GM12878 (cell line): ENCODE results near the gene AKT1. TPM values are rescaled to one million over a fixed set of nuclear protein-coding genes. Genes with fewer than 3 reads are reported as not detected.

Experiments used
- ATAC-seq: fragments of 200-7000 bp; cut with Tn5 transposase; 3 replicates; pipeline ENCODE4 v1.9.1; 2020; ENCODE audit warnings: mild to moderate bottlenecking, moderate library complexity
- BruUV-seq: library from RNA; stranded (reverse); fragments of 400-500 nt; replicated peaks from 2 replicates; lab custom pipeline; 2021; lab: Mats Ljungman, UMichigan
- CTCF ChIA-PET: fragments of 300-600 bp; sonication (Branson Sonifier 250); formaldehyde crosslinking; extraction: SDS; loops from one replicate; lab custom pipeline; 2021; ENCODE audit warnings: inconsistent platforms; lab: Yijun Ruan, JAX
- POLR2A ChIA-PET: fragments of 350-600 bp; formaldehyde crosslinking; extraction: SDS; loops from one replicate; lab custom pipeline; 2021; ENCODE audit warnings: inconsistent platforms; lab: Charles Lee
- RAD21 ChIA-PET: fragments of 300-600 bp; sonication (Branson Sonifier 250); formaldehyde crosslinking; loops from one replicate; lab custom pipeline; 2023; ENCODE audit warnings: antibody characterized with exemption; ENCODE audit not compliant: unreplicated experiment; lab: Charles Lee
- SMC1A ChIA-PET: fragments of 300-600 bp; sonication (Branson Sonifier 250); formaldehyde crosslinking; loops from one replicate; lab custom pipeline; 2023; ENCODE audit not compliant: unreplicated experiment, uncharacterized antibody; lab: Charles Lee
- DNase-seq: peaks from one replicate; pipeline ENCODE4 v3.0.0-alpha.2; 2011; ENCODE audit warnings: low read depth, low spot score
- FAIRE-seq: peaks from 3 replicates; lab custom pipeline; 2011; peaks lifted over from hg19 to GRCh38; lab: Jason Lieb, UNC
- H2AFZ ChIP-seq: 2 replicates; pipeline ENCODE4 v1.6.0; 2011; ENCODE audit warnings: low read depth, low read length, control low read depth; ENCODE audit not compliant: control insufficient read depth
- H3K27ac ChIP-seq: 2 replicates; pipeline ENCODE4 v1.5.1; 2011; ENCODE audit warnings: control low read depth; ENCODE audit not compliant: control insufficient read depth, insufficient read depth
- H3K27me3 ChIP-seq, 2 experiments: replicated peaks in 1 of 2; 2 replicates each; pipeline versions ENCODE4 v1.6.0 to v1.6.1; 2011; ENCODE audit warnings: low read length in 1 of 2; ENCODE audit not compliant: control insufficient read depth in 2 of 2, insufficient read depth in 2 of 2
- H3K36me3 ChIP-seq, 2 experiments: 2 replicates each; pipeline ENCODE4 v1.5.1; 2011; ENCODE audit warnings: low read length in 1 of 2; ENCODE audit not compliant: control insufficient read depth in 2 of 2, insufficient read depth in 2 of 2
- H3K4me1 ChIP-seq: 2 replicates; pipeline ENCODE4 v1.6.1; 2011; ENCODE audit warnings: mild to moderate bottlenecking, low read length, moderate library complexity, mixed read lengths; ENCODE audit not compliant: control insufficient read depth, insufficient read depth
- H3K4me2 ChIP-seq: 2 replicates; pipeline ENCODE4 v1.6.0; 2011; ENCODE audit warnings: control low read depth; ENCODE audit not compliant: control insufficient read depth, insufficient read depth
- H3K4me3 ChIP-seq: fragments of 200-600 bp; sonication (generic); 2 replicates; pipeline ENCODE4 v1.5.1; 2016
- H3K79me2 ChIP-seq: 2 replicates; pipeline ENCODE4 v1.6.0; 2011; ENCODE audit warnings: low read length; ENCODE audit not compliant: control insufficient read depth, insufficient read depth
- H3K9ac ChIP-seq: 2 replicates; pipeline ENCODE4 v1.8.0; 2011; ENCODE audit warnings: low read length, control low read depth, mixed read lengths; ENCODE audit not compliant: control insufficient read depth, insufficient read depth
- H3K9me3 ChIP-seq: replicated peaks from 3 replicates; pipeline ENCODE4 v1.5.1; 2011; ENCODE audit warnings: mild to moderate bottlenecking, low read length; ENCODE audit not compliant: control insufficient read depth, insufficient read depth
- H4K20me1 ChIP-seq: 2 replicates; pipeline ENCODE4 v1.6.0; 2011; ENCODE audit not compliant: control insufficient read depth, insufficient read depth
- BCL11A ChIP-seq: IDR thresholded peaks from 2 replicates; pipeline ENCODE4 v1.6.1; 2011; ENCODE audit warnings: low read depth, low read length
- ETV6 ChIP-seq, 2 experiments: fragments of 450-650 bp in 1 of 2; IDR thresholded peaks in 1 of 2; conservative IDR thresholded peaks in 1 of 2; 2 replicates each; pipeline ENCODE4 v1.6.1; 2014; ENCODE audit warnings: antibody characterized with exemption in 1 of 2, borderline replicate concordance in 1 of 2, low read depth in 1 of 2, mild to moderate bottlenecking in 1 of 2, moderate library complexity in 1 of 2
- HCFC1 ChIP-seq: fragments of 150-350 bp; IDR thresholded peaks from 2 replicates; pipeline ENCODE4 v1.6.1; 2014; ENCODE audit warnings: low read length
- NFYA ChIP-seq: IDR thresholded peaks from 2 replicates; pipeline ENCODE4 v1.6.1; 2011; ENCODE audit warnings: low read depth, mild to moderate bottlenecking, low read length, improper control_type of control experiment, borderline replicate concordance
- POLR2AphosphoS2 ChIP-seq: IDR thresholded peaks from 2 replicates; pipeline ENCODE4 v1.6.1; 2011; ENCODE audit warnings: low read depth, mild to moderate bottlenecking, low read length, improper control_type of control experiment, moderate library complexity
- RFX5 ChIP-seq: IDR thresholded peaks from 2 replicates; pipeline ENCODE4 v1.6.1; 2011; ENCODE audit warnings: low read depth, low read length, improper control_type of control experiment
- SMAD1 ChIP-seq: fragments of 450-650 bp; IDR thresholded peaks from 2 replicates; pipeline ENCODE4 v1.6.1; 2018; ENCODE audit warnings: mild to moderate bottlenecking, low read depth; ENCODE audit not compliant: partially characterized antibody
- SMC3 ChIP-seq: IDR thresholded peaks from 2 replicates; pipeline ENCODE4 v1.6.1; 2011; ENCODE audit warnings: low read length, improper control_type of control experiment, borderline replicate concordance
- STAT1 ChIP-seq: fragments of 450-650 bp; conservative IDR thresholded peaks from 2 replicates; pipeline ENCODE4 v1.6.1; 2014; ENCODE audit warnings: antibody characterized with exemption, mild to moderate bottlenecking
- ZNF24 ChIP-seq: fragments of 450-650 bp; IDR thresholded peaks from 2 replicates; pipeline ENCODE4 v1.6.1; 2017; ENCODE audit warnings: antibody characterized with exemption, mild to moderate bottlenecking
- ZZZ3 ChIP-seq: IDR thresholded peaks from 2 replicates; pipeline ENCODE4 v1.6.1; 2011; ENCODE audit warnings: low read depth; ENCODE audit not compliant: control insufficient read depth, insufficient read length
- WGBS: methylation state at CpG from one replicate; pipeline ENCODE4 v1.1.6; 2016; ENCODE audit warnings: low lambda C conversion rate; ENCODE audit not compliant: insufficient replicate concordance, insufficient coverage; ENCODE audit errors: missing lambda C conversion rate; 5-methylcytosine and 5-hydroxymethylcytosine counted together
- in situ Hi-C: fragments of 300-500 bp; cut with MboI; formaldehyde crosslinking; loops from 9 replicates; pipeline ENCODE4 v1.14.3; 2018; ENCODE audit warnings: mixed read lengths
- intact Hi-C: fragments of 100-400 bp; cut with micrococcal nuclease; formaldehyde crosslinking; loops from one replicate; pipeline ENCODE4 v1.14.2; 2022; ENCODE audit not compliant: unreplicated experiment
- polyA plus RNA-seq, 11 experiments: library from polyadenylated mRNA; depleted of rRNA in 4 of 11; unstranded in 6 of 11; stranded (reverse) in 5 of 11; fragments of >200 nt; fragmentation: Nextera tagmentation in 4 of 11; fragmentation: Illumina TruSeq in 1 of 11; extraction: Ambion mirVana in 4 of 11; extraction: Trizol in 1 of 11; gene quantifications; 1 replicate in 1 of 11; 2 replicates in 10 of 11; pipeline versions ENCODE4 v1.2.1 to v1.2.3, GENCODE V29; 2011 to 2016; ENCODE audit warnings: inconsistent platforms in 2 of 11, missing spikeins in 2 of 11, low read depth in 1 of 11
- total RNA-seq, 4 experiments: library from RNA; depleted of rRNA in 3 of 4; stranded (reverse); fragments of >200 nt in 3 of 4; fragmentation: Illumina TruSeq in 1 of 4; extraction: Trizol in 1 of 4; gene quantifications; 2 replicates each; pipeline versions ENCODE4 v1.2.1 to v1.2.3, GENCODE V29; 2013 to 2021

The AKT1 gene
- total and polyA plus RNA-seq, 10 of the 15 experiments (the other 5 are each of a cell fraction or from before 2014, with no cell fraction given): 0.63 to 110 (median 58.9) TPM

DNA sequence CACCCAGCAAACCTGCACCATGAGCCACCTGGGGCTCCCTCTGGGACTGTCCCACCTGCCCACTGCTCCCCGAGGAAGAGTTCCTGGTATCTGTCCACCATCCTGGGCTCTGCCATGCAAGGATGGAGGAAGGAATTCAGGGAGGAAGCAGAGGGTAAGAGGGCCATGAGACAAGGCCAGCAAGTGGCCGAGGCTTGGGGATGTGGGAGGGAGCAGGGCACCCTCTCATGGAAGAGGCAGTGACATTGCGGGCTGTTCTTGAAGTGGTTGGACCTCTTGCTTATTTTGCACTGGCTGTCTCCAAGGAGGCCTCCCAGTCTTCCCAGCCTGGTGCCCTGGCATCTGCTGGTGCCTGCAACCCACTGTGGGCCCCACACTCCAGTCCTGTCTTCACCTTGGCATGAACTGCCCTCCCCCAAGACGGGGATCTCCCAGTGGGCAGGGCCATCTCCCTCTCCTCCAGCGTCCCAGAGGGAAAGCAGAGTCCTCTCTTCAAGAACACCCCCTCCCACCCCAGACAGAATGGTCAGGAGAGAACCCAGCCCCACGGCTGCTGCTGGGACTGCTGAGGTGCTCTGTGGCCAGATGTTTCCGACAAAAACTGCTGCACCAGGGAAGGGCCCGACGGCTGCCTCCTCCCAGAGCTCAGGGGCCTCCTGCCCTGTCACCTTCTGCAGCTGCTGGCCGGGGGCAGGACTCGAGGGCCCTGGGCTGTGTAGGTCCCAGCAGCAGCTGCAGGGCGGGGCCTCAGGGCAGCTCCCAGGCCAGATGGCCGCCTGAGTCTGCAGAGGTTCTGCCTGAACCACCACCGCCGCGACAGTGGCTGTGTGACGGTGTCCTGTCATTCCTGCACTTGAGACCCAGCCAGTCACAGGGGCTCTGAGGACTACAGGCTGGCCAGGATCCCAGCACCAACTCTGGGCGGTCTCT is 1.8 kb upstream of the AKT1 start (continued):
- TF ChIP-seq ZZZ3 (no peak), HCFC1 (no peak), BCL11A (no peak), POLR2AphosphoS2 (no peak), ZNF24 (no peak), SMAD1 (no peak), ETV6 (conservative IDR thresholded peaks at IDR 0.05 in 1 of 2, IDR thresholded peaks at IDR 0.05 in 1 of 2; ENCODE audit: borderline replicate concordance in 1 of 2, low read depth in 1 of 2) (no peak)

GRCh38 chr14:104796687-104797081 is 1.1 kb upstream of the AKT1 start:
- 53% methylated on average over 6 of the region's 6 CpGs for WGBS
- peaks cover 0 to 2% of the 10 kb centered on the region in 2 experiments; a peak in 2 of 4 replicates for H3K36me3 ChIP-seq
- RAD21 ChIA-PET: interaction anchor here (0.6 kb wide), 1 partner anchor 44 kb away, joined by 4 read pairs; the partner anchor contains the start of gene SIVA1
- H3K27ac ChIP-seq: no peak overlapping the region
- CTCF ChIA-PET: no interaction called here
- peaks cover 22% of the 10 kb centered on the region for H3K4me1 ChIP-seq
- H3K27me3 ChIP-seq: peaks cover 0 to 3% of the 10 kb centered on the region in 2 experiments; a peak in 1 of 4 replicates
- intact Hi-C loops (no loop called here), in situ Hi-C loops (no loop called here)
- DNase-seq (no peak), ATAC-seq (no peak), FAIRE-seq (no peak)
- H4K20me1 ChIP-seq: no peaks in the 10 kb centered on the region; the same call in 1 of the 2 replicates
- peaks cover 25% of the 10 kb centered on the region for H3K79me2 ChIP-seq
- no peaks in the 10 kb centered on the region for H3K9me3 ChIP-seq
- no peak for TF ChIP-seq NFYA
- no peak for TF ChIP-seq SMC3
- TF ChIP-seq STAT1: no peak
- TF ChIP-seq RFX5: no peak
- TF ChIP-seq, all 136 proteins: peak for 0
- H3K4me3 ChIP-seq: no peak overlapping the region
- no peak overlapping the region for H2AFZ ChIP-seq
- ChIA-PET POLR2A (interaction anchor here (1.0 kb wide), 1 partner anchor 46 kb away, joined by 4 read pairs; no protein-coding TSS in a partner anchor), SMC1A (no interaction called here)
- no peak overlapping the region for H3K9ac ChIP-seq
- no TSS peak for BruUV-seq
- no peak overlapping the region for H3K4me2 ChIP-seq
